ENCODE measurements around the gene ALOXE3.
"Not testable (repeated sequence)": the region's sequence is repeated elsewhere in the genome, so short reads cannot be mapped to it uniquely, and the experiment has no call there.

Gene ALOXE3

DNA sequence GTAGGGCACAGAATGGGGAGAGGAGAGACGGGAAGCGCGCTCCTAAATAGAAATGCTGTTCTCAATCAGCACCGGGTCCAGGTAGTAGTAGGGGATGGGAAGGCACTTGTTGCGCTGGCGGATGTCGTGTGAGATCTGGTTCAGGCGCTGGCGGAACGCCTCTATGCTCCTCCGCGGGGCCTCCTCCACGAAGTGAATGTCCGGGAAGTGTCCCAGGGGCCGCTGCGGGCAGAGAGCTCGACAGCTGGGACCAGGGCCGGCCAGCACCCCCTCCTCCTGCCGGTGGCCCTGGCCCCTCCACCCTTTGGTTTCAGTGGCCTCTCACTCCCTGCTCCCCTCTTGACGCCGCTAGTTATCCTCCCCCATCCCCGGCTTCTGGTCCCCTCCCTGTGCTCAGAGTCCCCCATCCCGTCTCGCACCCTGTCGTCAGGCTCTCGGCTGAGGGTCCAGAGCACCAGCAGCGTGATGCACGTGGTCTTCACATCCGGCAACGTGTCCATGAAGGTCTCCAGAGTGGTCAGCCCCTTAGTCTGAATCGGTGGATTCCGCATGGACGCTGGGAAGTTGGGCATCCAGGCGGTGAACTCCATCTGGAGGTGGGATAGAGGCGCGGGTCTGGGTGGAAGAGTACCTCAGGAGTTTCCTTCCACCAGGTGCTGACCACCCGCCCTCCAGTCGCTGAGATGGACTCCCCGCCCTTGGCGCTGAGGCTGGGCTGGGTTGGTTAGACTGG lies 45.4 kb downstream of the ALOXE3 start:
- DNase-seq (ENCODE audit: low read depth, low spot score), result no peak

DNA sequence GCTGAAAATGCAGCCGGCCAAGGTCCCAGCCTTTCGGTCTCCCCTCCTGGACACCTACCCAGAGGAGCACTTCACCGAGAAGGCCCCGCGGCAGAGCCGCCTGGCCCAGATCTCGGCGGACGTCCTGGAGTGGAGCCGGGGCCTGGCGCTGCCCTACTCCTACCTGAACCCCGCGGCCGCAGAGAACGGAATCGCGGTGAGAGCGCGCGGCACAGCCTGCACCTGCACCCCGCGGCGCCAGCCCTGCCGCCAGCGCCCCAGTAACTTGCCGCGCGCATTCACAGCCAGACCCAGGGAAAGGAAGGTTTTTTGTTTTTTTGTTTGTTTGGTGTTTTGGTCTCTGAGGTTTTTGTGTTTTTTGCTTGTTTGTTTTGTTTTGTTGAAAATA lies 46.0 kb downstream of the ALOXE3 start:
- no peak for DNase-seq (ENCODE audit: low read depth, low spot score)

GRCh38 chr17:8071496-8071895 lies 46.8 kb downstream of the ALOXE3 start:
- DNase-seq (ENCODE audit: low read depth, low spot score), result no peak

GRCh38 chr17:8069587-8069860 lies 48.8 kb downstream of the ALOXE3 start:
- DNase-seq (ENCODE audit: low read depth, low spot score), result no peak

- DNase-seq (ENCODE audit: low read depth, low spot score), result no peak
Observed at GRCh38 chr17:8068736-8069586, 49.4 kb downstream of the ALOXE3 start.

GRCh38 chr17:8067806-8068205 lies 50.5 kb downstream of the ALOXE3 start:
- no peak for DNase-seq (ENCODE audit: low read depth, low spot score)

DNA sequence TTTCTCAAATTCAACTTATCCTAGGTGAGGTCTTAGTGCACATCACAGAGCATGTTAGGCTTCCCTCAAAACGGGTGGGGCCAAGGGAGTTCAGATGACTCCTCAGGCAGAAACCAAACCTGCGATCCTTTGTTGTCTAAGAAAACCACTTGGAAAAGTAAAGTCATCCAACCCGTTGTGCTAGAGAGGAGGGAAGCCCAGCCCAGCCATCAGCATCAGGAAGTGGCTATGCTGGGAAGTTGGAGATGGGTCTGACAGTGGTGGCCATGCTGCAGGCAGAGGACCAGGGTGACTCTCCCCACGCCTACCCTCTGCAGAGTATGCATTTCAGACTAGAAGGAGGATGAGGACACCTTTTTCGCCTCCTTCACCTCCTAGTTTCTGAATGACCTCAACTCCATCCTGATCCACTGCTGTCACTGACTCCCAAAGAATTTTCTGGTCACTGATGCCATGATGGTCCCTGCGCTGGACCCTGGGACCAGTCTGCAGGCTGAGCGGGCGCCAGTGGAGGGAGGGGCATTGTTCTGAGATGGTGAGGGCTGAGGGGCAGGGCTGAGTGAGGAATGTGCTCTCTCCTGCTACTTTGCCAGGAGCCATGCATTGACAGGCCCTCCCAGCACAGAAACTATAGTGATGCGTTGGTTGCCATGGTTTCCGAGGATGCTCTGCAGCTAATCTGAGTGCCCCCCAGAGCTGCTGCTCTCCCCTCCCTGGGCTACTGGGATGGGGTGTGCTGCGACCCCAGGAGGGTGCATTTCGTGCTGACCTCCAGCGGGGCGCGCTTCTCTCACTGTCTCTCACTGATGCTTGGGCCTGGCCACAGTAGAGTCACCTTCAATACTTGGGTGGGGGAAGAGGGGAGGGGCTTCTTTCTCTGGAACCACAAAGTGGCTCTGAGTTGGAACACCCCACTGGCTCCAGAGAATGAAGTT lies 51.2 kb downstream of the ALOXE3 start:
- DNase-seq (ENCODE audit: low read depth, low spot score), result no peak

GRCh38 chr17:8064561-8065019 lies 53.7 kb downstream of the ALOXE3 start:
- no peak for DNase-seq (ENCODE audit: low read depth, low spot score)

DNA sequence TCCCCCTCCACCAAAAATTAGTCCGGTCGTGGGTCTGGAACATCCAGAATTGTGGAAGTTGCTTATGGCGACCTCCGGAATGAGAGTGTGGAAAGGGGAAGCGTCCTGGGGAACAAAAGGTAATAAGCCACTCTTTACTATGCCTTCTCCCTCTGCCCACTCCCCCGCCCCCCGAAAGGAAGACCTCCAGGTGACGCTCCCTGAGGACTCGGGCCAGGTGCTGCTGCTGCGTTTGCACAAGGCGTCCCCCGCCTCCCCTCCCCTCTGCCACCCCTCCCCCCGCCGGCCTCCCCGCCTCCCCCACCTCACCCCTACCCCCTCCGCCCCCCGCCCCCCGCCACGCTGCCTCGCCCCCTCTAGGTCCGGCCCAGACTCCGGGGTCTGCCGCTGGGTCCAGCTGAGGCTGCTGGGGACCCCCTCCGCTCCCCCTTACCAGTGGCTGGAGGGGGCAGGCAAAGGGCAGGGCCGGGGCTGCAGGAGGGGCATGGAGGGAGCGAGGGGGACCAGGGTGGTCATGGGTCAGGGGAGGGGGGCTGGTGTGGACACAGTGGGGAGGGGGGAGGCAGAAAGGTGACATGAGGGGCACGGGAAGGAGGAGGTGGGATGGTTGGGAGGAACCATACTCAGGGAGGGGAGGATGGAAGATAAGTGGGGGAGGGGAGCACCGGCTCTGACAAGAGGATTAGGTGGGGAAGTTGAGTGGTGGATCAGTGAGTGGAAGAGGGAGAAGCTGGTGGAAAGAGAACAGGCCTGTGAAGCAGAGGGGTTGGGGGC lies 54.4 kb downstream of the ALOXE3 start:
- no peak for DNase-seq (ENCODE audit: low read depth, low spot score)

GRCh38 chr17:8062807-8063483 lies 55.4 kb downstream of the ALOXE3 start:
- no peak for DNase-seq (ENCODE audit: low read depth, low spot score)

DNA sequence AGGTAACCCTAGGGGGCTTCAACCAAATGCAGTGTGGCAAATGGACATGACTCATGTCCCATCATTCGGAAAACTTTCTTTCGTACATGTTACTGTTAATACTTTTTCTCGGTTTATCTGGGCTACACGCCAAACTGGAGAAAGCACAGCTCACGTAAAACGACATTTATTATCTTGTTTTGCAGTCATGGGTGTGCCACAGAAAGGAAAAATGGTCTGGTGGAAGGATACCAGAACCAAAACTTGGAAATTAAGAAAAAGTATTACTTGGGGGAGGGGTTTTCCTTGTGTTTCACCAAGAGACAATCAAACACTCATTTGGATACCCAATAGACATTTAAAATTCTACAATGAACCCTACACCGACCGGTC lies 55.9 kb downstream of the ALOXE3 start:
- DNase-seq (ENCODE audit: low read depth, low spot score), result no peak

- not testable (repeated sequence) for DNase-seq (ENCODE audit: low read depth, low spot score)
Observed at GRCh38 chr17:8061851-8062250, 56.5 kb downstream of the ALOXE3 start.

DNA sequence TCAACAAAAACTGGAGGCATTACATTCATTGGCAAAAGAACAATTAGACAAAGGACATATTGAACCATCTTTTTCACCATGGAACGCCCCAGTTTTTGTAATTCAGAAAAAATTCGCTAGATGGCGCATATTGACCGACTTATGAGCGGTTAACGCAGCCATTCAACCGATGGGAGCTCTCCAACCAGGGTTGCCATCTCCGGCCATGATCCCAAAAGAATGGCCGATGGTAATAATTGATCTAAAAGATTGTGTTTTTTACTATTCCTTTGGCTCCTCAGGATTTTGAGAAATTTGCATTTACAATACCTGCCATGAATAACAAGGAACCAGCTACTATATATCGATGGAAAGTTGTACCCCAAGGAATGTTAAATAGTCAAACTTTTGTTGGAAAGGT lies 58.0 kb downstream of the ALOXE3 start:
- peak; percentile 85 for DNase-seq (ENCODE audit: low read depth, low spot score)

- DNase-seq (ENCODE audit: low read depth, low spot score), result no peak
Observed at GRCh38 chr17:8059131-8059530, 59.2 kb downstream of the ALOXE3 start.

DNA sequence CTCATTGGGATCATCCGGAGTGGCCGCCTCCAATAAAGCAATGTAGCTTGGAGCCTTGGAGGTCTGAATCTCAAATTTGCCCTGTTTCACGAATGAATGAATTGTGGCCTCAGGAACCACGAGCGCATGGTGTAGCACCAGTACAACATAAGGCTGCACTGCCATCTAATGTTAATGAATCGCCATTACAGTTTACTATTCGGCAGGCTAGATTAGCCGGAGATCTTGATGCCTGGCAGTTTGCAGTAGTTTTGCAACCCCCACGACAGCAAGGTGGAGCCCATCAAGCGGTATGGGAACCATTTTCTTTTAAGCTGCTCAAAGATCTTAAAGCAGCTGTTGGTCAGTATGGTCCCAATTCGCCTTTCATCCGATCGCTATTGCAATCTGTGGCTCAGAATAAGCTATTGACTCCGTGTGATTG lies 60.6 kb downstream of the ALOXE3 start:
- DNase-seq (ENCODE audit: low read depth, low spot score), result peak; percentile 87

- DNase-seq (ENCODE audit: low read depth, low spot score), result no peak
Observed at GRCh38 chr17:8056976-8057625, 61.2 kb downstream of the ALOXE3 start.

GRCh38 chr17:8056232-8056975 lies 61.9 kb downstream of the ALOXE3 start:
- DNase-seq (ENCODE audit: low read depth, low spot score), result peak; percentile 70

- DNase-seq (ENCODE audit: low read depth, low spot score), result no peak
Observed at GRCh38 chr17:8055851-8056231, 62.5 kb downstream of the ALOXE3 start.

GRCh38 chr17:8053600-8053999 lies 64.7 kb downstream of the ALOXE3 start:
- no peak for DNase-seq (ENCODE audit: low read depth, low spot score)
